ENCODE measurements around the gene NABP2.

The NABP2 gene

DNA sequence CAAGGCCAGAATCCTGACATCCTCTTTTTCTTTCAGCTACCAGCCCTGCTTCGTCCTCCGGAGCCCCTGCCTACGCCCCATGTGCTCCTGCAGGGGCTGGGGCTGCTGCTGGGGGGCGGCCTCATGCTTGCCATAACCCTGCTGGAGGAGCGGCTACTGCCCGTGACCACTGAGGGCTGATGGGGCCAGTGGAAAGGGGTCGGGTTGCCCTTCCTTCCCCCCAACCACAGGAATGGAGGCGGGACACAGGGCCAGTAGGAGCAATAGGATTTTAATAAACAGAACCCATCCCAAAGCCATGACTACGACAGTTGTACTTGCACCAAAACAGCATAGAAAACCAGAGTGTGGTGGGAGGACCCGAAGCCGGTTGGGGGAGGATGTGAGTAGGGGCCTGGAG is 13.4 kb downstream of the NABP2 start:
- H3K36me3 ChIP-seq (ENCODE audit: control insufficient read depth in 1 of 2, insufficient read depth in 2 of 2, low read length in 2 of 2), result peaks cover 54 to 55% of the 10 kb centered on the region in 2 experiments
- no peak overlapping the region for H3K23ac ChIP-seq (ENCODE audit: low read length)
- no CpG with 5 or more reads among the region's 11 CpGs for WGBS (ENCODE audit: extremely low coverage, insufficient coverage, insufficient read length)

DNA sequence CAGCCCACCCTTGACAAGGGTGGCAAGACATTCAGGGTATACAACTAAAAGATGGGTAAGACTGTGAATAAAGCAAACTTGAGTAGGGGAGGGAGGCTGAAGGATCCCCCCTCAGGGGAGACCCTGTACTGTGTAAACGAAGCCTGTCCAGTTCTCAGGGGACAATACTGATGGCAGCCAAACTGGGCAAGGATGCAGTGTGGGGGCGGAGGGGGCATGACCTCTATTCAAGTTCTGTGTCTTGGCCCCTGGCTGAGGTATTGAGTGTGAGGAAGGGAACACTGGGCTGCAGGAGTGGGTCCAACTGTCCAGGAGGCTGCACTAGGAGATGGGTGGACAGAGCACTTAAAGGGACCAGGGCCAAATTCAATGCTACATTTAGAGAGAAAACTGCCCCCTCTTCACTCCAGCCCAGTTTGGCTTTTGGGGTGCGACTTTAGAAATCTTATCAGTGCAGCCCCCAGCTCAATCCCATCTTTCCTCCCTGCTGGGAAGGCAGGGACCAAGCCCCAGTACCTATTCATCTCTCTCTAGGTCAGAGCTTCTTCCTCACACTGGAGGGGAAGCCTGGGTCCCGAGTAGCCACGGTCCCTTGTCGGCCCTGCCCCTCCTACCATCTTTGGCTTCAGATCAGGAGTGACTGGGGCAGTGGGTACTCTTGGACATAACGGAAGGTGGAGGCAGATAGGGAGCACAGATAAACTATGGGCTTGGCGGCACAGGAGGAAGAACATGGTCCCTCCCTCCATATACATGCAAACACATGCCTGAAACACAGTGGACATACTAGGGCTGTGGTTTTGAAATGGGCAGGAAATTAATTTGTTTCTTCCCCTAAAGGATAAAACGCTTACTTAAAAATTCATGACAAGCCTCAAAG is 17.5 kb downstream of the NABP2 start:
- Histone ChIP-seq H3K36me3 (ENCODE audit: control insufficient read depth in 1 of 2, insufficient read depth in 2 of 2, low read length in 2 of 2) (peaks cover 81 to 82% of the 10 kb centered on the region in 2 experiments), H3K4ac (ENCODE audit: low read depth, low read length) (no peak overlapping the region), H3K9ac (ENCODE audit: low read length) (no peak overlapping the region), H4K12ac (ENCODE audit: low read depth, low read length) (no peak overlapping the region), H3K18ac (ENCODE audit: low read length) (no peak overlapping the region), H3K23ac (ENCODE audit: low read length) (no peak overlapping the region), H3K79me1 (ENCODE audit: low read length) (no peaks in the 10 kb centered on the region), H2BK12ac (ENCODE audit: low read length) (no peak overlapping the region), H2AK5ac (ENCODE audit: low read length) (no peak overlapping the region), H3K4me2 (ENCODE audit: low read length) (no peak overlapping the region), H3K4me3 (ENCODE audit: low read depth, low read length) (no peak overlapping the region), H2BK5ac (ENCODE audit: low read depth, low read length, poor library complexity) (no peak overlapping the region), H4K91ac (ENCODE audit: low read depth, low read length) (no peak overlapping the region), H3K27ac (ENCODE audit: low read depth, low read length) (no peak overlapping the region), H3K4me1 (ENCODE audit: control insufficient read depth in 1 of 2, insufficient read depth in 2 of 2, low read length in 2 of 2) (no peaks in the 10 kb centered on the region), H3K14ac (ENCODE audit: low read length) (no peak overlapping the region), H2AFZ (ENCODE audit: insufficient read depth, low read length, poor library complexity) (no peak overlapping the region), H4K8ac (ENCODE audit: low read depth, low read length) (no peak overlapping the region), H3K79me2 (ENCODE audit: control insufficient read depth, insufficient read depth, low read length, poor library complexity) (no peaks in the 10 kb centered on the region), H3K27me3 (ENCODE audit: insufficient read depth, low read length) (no peaks in the 10 kb centered on the region), H2BK120ac (ENCODE audit: insufficient read depth, low read length, poor library complexity) (no peak overlapping the region), H3K9me3 (ENCODE audit: insufficient read depth, low read depth, low read length) (no peaks in the 10 kb centered on the region)
- WGBS (ENCODE audit: extremely low coverage, insufficient coverage, insufficient read length), result no CpG with 5 or more reads among the region's 9 CpGs
- no peak for DNase-seq

More for the DNA sequence above, 13.4 kb downstream of the NABP2 start:
- H2BK5ac ChIP-seq (ENCODE audit: low read depth, low read length, poor library complexity), result no peak overlapping the region
- H3K4me1 ChIP-seq (ENCODE audit: control insufficient read depth in 1 of 2, insufficient read depth in 2 of 2, low read length in 2 of 2), result no peaks in the 10 kb centered on the region
- no peak overlapping the region for H3K14ac ChIP-seq (ENCODE audit: low read length)
- no peak overlapping the region for H4K12ac ChIP-seq (ENCODE audit: low read depth, low read length)
- no peak overlapping the region for H3K18ac ChIP-seq (ENCODE audit: low read length)
- H3K9ac ChIP-seq (ENCODE audit: low read length), result no peak overlapping the region
- H3K27ac ChIP-seq (ENCODE audit: low read depth, low read length), result no peak overlapping the region
- H3K4ac ChIP-seq (ENCODE audit: low read depth, low read length), result no peak overlapping the region
- H2AK5ac ChIP-seq (ENCODE audit: low read length), result no peak overlapping the region
- no peak overlapping the region for H3K4me3 ChIP-seq (ENCODE audit: low read depth, low read length)
- no peak for DNase-seq
- no peak overlapping the region for H2BK120ac ChIP-seq (ENCODE audit: insufficient read depth, low read length, poor library complexity)
- no peaks in the 10 kb centered on the region for H3K27me3 ChIP-seq (ENCODE audit: insufficient read depth, low read length)
- H3K4me2 ChIP-seq (ENCODE audit: low read length), result no peak overlapping the region
- H2AFZ ChIP-seq (ENCODE audit: insufficient read depth, low read length, poor library complexity), result no peak overlapping the region
- no peak overlapping the region for H4K91ac ChIP-seq (ENCODE audit: low read depth, low read length)
- no peaks in the 10 kb centered on the region for H3K79me2 ChIP-seq (ENCODE audit: control insufficient read depth, insufficient read depth, low read length, poor library complexity)
- H2BK12ac ChIP-seq (ENCODE audit: low read length), result no peak overlapping the region
- no peaks in the 10 kb centered on the region for H3K79me1 ChIP-seq (ENCODE audit: low read length)
- H4K8ac ChIP-seq (ENCODE audit: low read depth, low read length), result no peak overlapping the region
- H3K9me3 ChIP-seq (ENCODE audit: insufficient read depth, low read depth, low read length), result no peaks in the 10 kb centered on the region

DNA sequence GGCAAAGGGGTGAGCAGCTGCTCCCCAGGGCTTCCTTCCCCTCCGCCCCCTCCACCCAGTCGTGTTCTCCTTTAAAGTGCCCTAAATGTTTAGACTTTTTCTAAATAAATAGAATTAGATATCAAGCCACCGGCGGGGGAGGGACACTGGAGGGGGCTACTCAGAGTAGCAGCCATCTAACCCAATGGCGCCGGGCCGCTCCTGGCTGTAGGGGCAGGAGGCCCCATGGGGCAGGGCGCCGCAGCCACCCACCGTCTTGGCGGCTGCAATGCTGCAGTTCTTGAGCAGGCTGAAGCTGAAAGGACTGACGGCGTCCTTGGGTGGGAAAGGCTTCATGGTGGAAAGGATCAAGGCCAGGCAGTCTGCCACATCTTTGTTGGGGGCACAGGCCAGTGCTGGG is 18.8 kb downstream of the NABP2 start:
- H4K91ac ChIP-seq (ENCODE audit: low read depth, low read length), result no peak overlapping the region
- no peak overlapping the region for H3K23ac ChIP-seq (ENCODE audit: low read length)
- DNase-seq, result no peak
- H2BK120ac ChIP-seq (ENCODE audit: insufficient read depth, low read length, poor library complexity), result no peak overlapping the region
- H3K79me1 ChIP-seq (ENCODE audit: low read length), result no peaks in the 10 kb centered on the region
- H3K79me2 ChIP-seq (ENCODE audit: control insufficient read depth, insufficient read depth, low read length, poor library complexity), result no peaks in the 10 kb centered on the region
- H4K8ac ChIP-seq (ENCODE audit: low read depth, low read length), result no peak overlapping the region
- no peaks in the 10 kb centered on the region for H3K4me1 ChIP-seq (ENCODE audit: control insufficient read depth in 1 of 2, insufficient read depth in 2 of 2, low read length in 2 of 2)
- H2AK5ac ChIP-seq (ENCODE audit: low read length), result no peak overlapping the region
- no peak overlapping the region for H3K27ac ChIP-seq (ENCODE audit: low read depth, low read length)
- no peak overlapping the region for H3K9ac ChIP-seq (ENCODE audit: low read length)
- no peak overlapping the region for H2BK5ac ChIP-seq (ENCODE audit: low read depth, low read length, poor library complexity)
- H3K4me3 ChIP-seq (ENCODE audit: low read depth, low read length), result no peak overlapping the region
- H3K9me3 ChIP-seq (ENCODE audit: insufficient read depth, low read depth, low read length), result no peaks in the 10 kb centered on the region
- no peak overlapping the region for H2BK12ac ChIP-seq (ENCODE audit: low read length)
- H3K4ac ChIP-seq (ENCODE audit: low read depth, low read length), result no peak overlapping the region
- no peaks in the 10 kb centered on the region for H3K27me3 ChIP-seq (ENCODE audit: insufficient read depth, low read length)
- H3K36me3 ChIP-seq (ENCODE audit: control insufficient read depth in 1 of 2, insufficient read depth in 2 of 2, low read length in 2 of 2), result peaks cover 80 to 84% of the 10 kb centered on the region in 2 experiments
- H3K14ac ChIP-seq (ENCODE audit: low read length), result no peak overlapping the region
- no peak overlapping the region for H4K12ac ChIP-seq (ENCODE audit: low read depth, low read length)
- no peak overlapping the region for H3K18ac ChIP-seq (ENCODE audit: low read length)
- no peak overlapping the region for H2AFZ ChIP-seq (ENCODE audit: insufficient read depth, low read length, poor library complexity)
- WGBS (ENCODE audit: extremely low coverage, insufficient coverage, insufficient read length), result no CpG with 5 or more reads among the region's 13 CpGs
- H3K4me2 ChIP-seq (ENCODE audit: low read length), result no peak overlapping the region

DNA sequence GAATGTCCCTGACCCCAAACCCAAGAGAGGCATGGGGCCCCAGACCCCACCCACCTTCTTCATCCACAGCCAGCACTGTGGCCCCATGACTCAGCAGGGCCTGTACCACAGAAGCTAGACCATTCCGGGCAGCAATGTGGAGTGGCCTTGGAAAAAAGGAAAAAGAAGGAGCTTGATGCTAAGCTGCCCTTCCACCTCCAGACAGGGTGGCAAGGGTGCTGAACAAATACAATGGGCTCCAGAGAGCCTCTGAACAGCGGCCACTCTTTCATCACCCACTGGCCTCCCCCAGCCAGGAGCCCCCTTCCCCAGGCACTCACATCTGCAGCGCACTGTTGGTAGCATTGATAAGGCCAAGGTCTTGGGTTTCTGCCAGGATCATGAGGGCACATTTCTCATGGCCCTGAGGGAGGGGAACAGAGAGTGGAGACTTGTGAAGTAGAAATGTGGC is 19.6 kb downstream of the NABP2 start:
- Histone ChIP-seq H4K91ac (ENCODE audit: low read depth, low read length) (no peak overlapping the region), H3K9ac (ENCODE audit: low read length) (no peak overlapping the region), H2BK120ac (ENCODE audit: insufficient read depth, low read length, poor library complexity) (no peak overlapping the region), H3K18ac (ENCODE audit: low read length) (no peak overlapping the region), H4K12ac (ENCODE audit: low read depth, low read length) (no peak overlapping the region), H3K27ac (ENCODE audit: low read depth, low read length) (no peak overlapping the region), H3K79me1 (ENCODE audit: low read length) (no peaks in the 10 kb centered on the region), H3K4me2 (ENCODE audit: low read length) (no peak overlapping the region), H2AFZ (ENCODE audit: insufficient read depth, low read length, poor library complexity) (no peak overlapping the region), H2AK5ac (ENCODE audit: low read length) (no peak overlapping the region), H2BK5ac (ENCODE audit: low read depth, low read length, poor library complexity) (no peak overlapping the region), H3K79me2 (ENCODE audit: control insufficient read depth, insufficient read depth, low read length, poor library complexity) (no peaks in the 10 kb centered on the region), H3K9me3 (ENCODE audit: insufficient read depth, low read depth, low read length) (no peaks in the 10 kb centered on the region), H3K4me1 (ENCODE audit: control insufficient read depth in 1 of 2, insufficient read depth in 2 of 2, low read length in 2 of 2) (no peaks in the 10 kb centered on the region), H4K8ac (ENCODE audit: low read depth, low read length) (no peak overlapping the region), H3K4ac (ENCODE audit: low read depth, low read length) (no peak overlapping the region), H3K36me3 (ENCODE audit: control insufficient read depth in 1 of 2, insufficient read depth in 2 of 2, low read length in 2 of 2) (peaks cover 85 to 87% of the 10 kb centered on the region in 2 experiments), H3K23ac (ENCODE audit: low read length) (no peak overlapping the region), H3K14ac (ENCODE audit: low read length) (no peak overlapping the region), H2BK12ac (ENCODE audit: low read length) (no peak overlapping the region), H3K4me3 (ENCODE audit: low read depth, low read length) (no peak overlapping the region), H3K27me3 (ENCODE audit: insufficient read depth, low read length) (no peaks in the 10 kb centered on the region)
- DNase-seq, result no peak
- WGBS (ENCODE audit: extremely low coverage, insufficient coverage, insufficient read length), result no CpG with 5 or more reads among the region's 3 CpGs
